Measurements from ENCODE around the gene SEMA4C. TPM values are rescaled to one million over a fixed set of nuclear protein-coding genes. Genes with fewer than 3 reads are reported as not detected.

Gene SEMA4C
- total RNA-seq, 4 donors from 2014 or later = 3.6 to 23.9 (median 17.4) TPM

DNA sequence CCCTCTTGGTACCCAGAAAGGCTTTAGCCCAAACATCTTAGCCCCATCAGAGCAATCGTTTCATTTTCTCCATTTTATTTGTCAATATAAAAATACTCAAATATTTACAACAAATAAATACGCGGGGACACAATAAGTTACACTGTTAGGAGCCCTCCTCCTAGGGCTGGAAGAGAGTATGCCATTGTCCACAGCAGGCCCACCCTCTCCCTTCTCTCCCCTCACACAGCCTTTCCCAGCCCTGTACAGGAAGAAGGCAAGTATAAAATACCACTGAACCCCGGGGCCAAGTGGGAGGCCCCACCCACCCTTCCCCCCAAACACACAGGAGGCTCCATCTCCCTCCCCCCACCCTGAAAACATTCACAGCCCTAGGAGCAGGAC, 10.2 kb downstream of the SEMA4C start:
- 46 to 49% methylated on average over 3 to 4 of the region's 4 CpGs for WGBS, 2 donors (ENCODE audit: low coverage in 1 of 2)
- H3K9me3 ChIP-seq = no peaks in the 10 kb centered on the region
- DNase-seq = no peak
- intact Hi-C loops (cut with DNase I; ENCODE audit: low total_unique reads) (loop anchor here (2.0 kb wide), 2 partner anchors 43 to 93 kb away; partner anchors contain the start of gene CNNM3), in situ Hi-C loops (cut with MboI; ENCODE audit: low pct_ligation_motif_present in 1 of 4, low pct_unique_long_range_greater_than_20kb in 1 of 4, low sequenced_read_pairs in 3 of 4) (loop anchor here in 3 of 4 donors (10.0 kb wide), 1 partner anchor 95 kb away; no protein-coding TSS in a partner anchor)
- peaks cover 10 to 45% (median 37%) of the 10 kb centered on the region in 4 donors for H3K4me1 ChIP-seq
- peak overlapping the region; percentile 80 to 91 (median 90) for H3K27ac ChIP-seq
- H3K27me3 ChIP-seq = no peaks in the 10 kb centered on the region
- H3K36me3 ChIP-seq = peaks cover 0 to 15% (median 3%) of the 10 kb centered on the region in 4 donors
- TF ChIP-seq CTCF (IDR thresholded peaks at IDR 0.05) (no peak), EP300 (IDR thresholded peaks at IDR 0.05; ENCODE audit: low read depth) (no peak), POLR2A (IDR thresholded peaks at IDR 0.05) (no peak), POLR2AphosphoS5 (IDR thresholded peaks at IDR 0.05) (no peak)
- H3K4me3 ChIP-seq = no peak overlapping the region

DNA sequence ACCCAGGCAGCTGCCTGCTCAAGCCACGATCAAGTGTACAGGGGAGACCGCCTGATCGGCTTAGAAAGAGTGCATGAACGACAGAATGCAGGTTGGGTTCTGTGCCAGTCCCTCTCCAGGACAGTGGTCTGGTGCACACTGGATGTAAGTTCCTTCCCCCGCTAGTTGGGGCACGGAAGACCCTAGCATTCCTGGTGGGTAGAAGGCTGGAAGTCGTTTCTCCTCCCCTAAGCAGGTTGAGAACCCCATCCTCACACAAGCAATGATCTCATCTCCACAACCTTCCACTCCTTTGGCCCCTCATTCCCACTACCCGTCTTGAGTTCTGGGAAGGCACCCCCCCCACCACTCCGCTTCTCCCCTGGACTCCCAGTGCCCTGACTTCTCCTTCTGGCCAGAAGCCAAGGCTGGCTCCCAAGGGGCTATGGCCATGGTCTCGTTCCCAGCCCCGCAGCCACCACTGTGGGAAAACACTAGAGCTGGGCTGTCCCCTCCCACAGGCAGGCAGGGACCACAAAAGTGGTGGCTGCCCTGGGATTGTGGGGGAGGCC, 10.7 kb downstream of the SEMA4C start:
- H3K36me3 ChIP-seq = peaks cover 0 to 10% (median under 1%) of the 10 kb centered on the region in 4 donors
- H3K4me1 ChIP-seq = peaks cover 10 to 43% (median 36%) of the 10 kb centered on the region in 4 donors
- no peak for TF ChIP-seq POLR2A (IDR thresholded peaks at IDR 0.05)
- no peak for TF ChIP-seq EP300 (IDR thresholded peaks at IDR 0.05; ENCODE audit: low read depth)
- TF ChIP-seq CTCF (IDR thresholded peaks at IDR 0.05) = no peak
- peak in 1 of 3 donors; percentile 9 for TF ChIP-seq POLR2AphosphoS5 (IDR thresholded peaks at IDR 0.05)
- peak overlapping the region; percentile 80 to 91 (median 90) for H3K27ac ChIP-seq
- intact Hi-C loops (cut with DNase I; ENCODE audit: low total_unique reads) (loop anchor here (2.0 kb wide), 2 partner anchors 42 to 94 kb away; partner anchors contain the start of gene CNNM3), in situ Hi-C loops (cut with MboI; ENCODE audit: low pct_ligation_motif_present in 1 of 4, low pct_unique_long_range_greater_than_20kb in 1 of 4, low sequenced_read_pairs in 3 of 4) (loop anchor here in 3 of 4 donors (10.0 kb wide), 1 partner anchor 96 kb away; no protein-coding TSS in a partner anchor)
- no peak for DNase-seq
- 58% methylated on average over 11 of the region's 11 CpGs; no CpG with 5 or more reads in 1 of the 2 donors for WGBS, 2 donors (ENCODE audit: low coverage in 1 of 2)
- no peaks in the 10 kb centered on the region for H3K9me3 ChIP-seq
- no peaks in the 10 kb centered on the region for H3K27me3 ChIP-seq
- peak overlapping the region in 2 of 4 donors; percentile 59 to 69 for H3K4me3 ChIP-seq

DNA sequence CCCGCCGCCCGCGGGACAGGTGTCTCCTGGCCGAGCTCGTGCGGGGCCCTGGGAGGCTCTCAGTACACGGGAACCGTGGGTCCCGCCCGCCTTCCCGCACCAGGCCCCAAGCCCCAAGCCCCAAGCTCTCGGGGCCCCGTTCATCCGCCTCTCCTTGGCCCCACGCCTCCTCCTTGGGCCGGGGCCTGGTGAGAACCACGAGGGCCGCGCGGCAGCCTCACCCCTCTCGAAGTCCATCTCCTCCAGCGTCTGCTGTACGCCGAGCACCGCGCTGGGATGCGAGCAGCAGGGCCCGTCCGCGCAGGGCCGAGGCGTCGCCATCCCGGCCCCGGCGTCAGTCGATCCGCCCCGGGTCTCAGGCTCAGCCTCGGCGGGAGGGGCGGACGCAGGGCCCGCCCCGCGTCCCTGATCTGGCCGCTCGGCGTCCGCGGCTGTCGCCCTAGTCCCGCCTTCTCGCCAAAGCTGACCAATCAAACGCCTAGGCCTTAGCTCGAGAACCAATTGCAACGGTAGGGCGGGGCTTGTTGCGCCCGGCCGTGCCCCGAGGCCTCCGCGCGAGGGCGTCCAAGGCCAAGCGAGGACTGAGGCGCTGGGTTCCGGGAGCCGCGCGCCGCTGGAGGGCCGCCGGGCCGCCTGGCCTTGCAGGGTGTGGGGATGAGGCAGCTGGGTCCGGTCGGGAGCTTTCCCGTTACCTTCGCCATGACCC, 12.1 kb downstream of the SEMA4C start, which contains the start of gene ANKRD39:
Gene ANKRD39, minus strand, starts transcription at position 350 of the 706 bp plus-strand sequence. Its CDS starts 29 bp downstream, at position 321.
- Histone ChIP-seq H3K27me3 (no peaks in the 10 kb centered on the region), H3K4me1 (peaks cover 10 to 43% (median 36%) of the 10 kb centered on the region in 4 donors), H3K27ac (peak within 1 kb of the TSS; percentile 80 to 91 (median 90)), H3K9me3 (no peaks in the 10 kb centered on the region), H3K4me3 (peak within 1 kb of the TSS; percentile 59 to 69 (median 64)), H3K36me3 (peaks cover 0 to 7% (median 0%) of the 10 kb centered on the region in 4 donors)
- in situ Hi-C loops (cut with MboI; ENCODE audit: low pct_ligation_motif_present in 1 of 4, low pct_unique_long_range_greater_than_20kb in 1 of 4, low sequenced_read_pairs in 3 of 4) = loop anchor here in 3 of 4 donors (10.0 kb wide), 1 partner anchor 97 kb away; no protein-coding TSS in a partner anchor
- WGBS, 2 donors (ENCODE audit: low coverage in 1 of 2) = 1% methylated on average over 51 of the region's 81 CpGs; no CpG with 5 or more reads in 1 of the 2 donors
- intact Hi-C loops (cut with DNase I; ENCODE audit: low total_unique reads) = loop anchor here (2.0 kb wide), 2 partner anchors 41 to 95 kb away; partner anchors contain the start of gene CNNM3
- peak; percentile 99 for DNase-seq
- TF ChIP-seq EP300 (IDR thresholded peaks at IDR 0.05; ENCODE audit: low read depth) = no peak
- peak; percentile 55 to 95 (median 74) for TF ChIP-seq CTCF (IDR thresholded peaks at IDR 0.05)
- TF ChIP-seq POLR2AphosphoS5 (IDR thresholded peaks at IDR 0.05) = peak; percentile 65 to 80 (median 72)
- peak; percentile 80 for TF ChIP-seq POLR2A (IDR thresholded peaks at IDR 0.05)

All from transverse colon (tissue), 4 donors.